GM18502 (cell line): ENCODE data around the gene CCZ1B.
"Not testable (repeated sequence)": the region's sequence is repeated elsewhere in the genome, so short reads cannot be mapped to it uniquely, and the experiment has no call there.

Experiments
- ATAC-seq: cut with Tn5 transposase; IDR thresholded peaks from one replicate; pipeline ENCODE4 v1.9.1; 2021; ENCODE audit warnings: mild to moderate bottlenecking; ENCODE audit not compliant: unreplicated experiment, poor library complexity

The CCZ1B gene

DNA sequence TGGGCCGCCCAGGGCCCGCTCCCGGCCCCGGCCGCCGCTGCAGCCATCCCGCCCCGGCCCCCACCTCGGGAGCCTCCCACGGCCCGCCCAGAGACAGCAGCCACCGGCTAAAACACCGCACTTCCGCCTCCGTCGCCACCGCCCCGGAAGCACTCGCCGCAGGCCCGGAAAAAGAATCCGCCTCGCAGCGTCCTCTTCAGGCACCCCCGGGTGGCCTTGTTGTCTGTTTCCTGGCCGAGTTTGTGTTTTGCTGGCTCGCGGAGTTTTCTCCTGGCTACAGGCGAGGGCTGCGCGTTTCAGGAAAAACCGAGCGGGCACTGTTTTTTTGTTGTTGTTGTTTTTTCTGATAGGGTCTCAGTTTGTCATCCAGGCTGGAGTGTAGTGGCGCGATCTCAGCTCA lies at the start of gene CCZ1B:
Gene CCZ1B (minus strand): TSS at position 125 of the 400 bp plus-strand sequence. CDS start 78 bp downstream, at position 47.
- ATAC-seq = peak; percentile 100

DNA sequence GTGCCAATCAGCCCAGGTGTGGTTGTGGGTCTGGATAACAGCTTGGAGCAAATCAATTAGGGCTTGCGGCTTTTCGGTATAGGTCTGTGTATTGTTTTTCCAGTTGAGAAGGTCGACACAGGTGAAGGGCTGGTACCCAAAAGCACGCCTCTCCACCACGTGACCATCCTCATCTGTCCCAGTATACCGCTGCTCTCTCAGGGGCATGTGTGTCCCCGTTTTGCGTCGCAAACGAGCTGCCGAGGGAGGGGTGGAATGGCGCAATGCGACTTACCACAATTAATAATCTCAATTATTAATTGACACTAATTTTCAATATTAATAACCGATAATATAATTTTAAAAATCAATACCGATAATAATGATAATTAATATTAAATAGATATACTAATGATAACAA lies 48.9 kb upstream of the CCZ1B start:
- ATAC-seq = not testable (repeated sequence)

- ATAC-seq = not testable (repeated sequence)
Measured at GRCh38 chr7:6872246-6872945, 46.3 kb upstream of the CCZ1B start.

DNA sequence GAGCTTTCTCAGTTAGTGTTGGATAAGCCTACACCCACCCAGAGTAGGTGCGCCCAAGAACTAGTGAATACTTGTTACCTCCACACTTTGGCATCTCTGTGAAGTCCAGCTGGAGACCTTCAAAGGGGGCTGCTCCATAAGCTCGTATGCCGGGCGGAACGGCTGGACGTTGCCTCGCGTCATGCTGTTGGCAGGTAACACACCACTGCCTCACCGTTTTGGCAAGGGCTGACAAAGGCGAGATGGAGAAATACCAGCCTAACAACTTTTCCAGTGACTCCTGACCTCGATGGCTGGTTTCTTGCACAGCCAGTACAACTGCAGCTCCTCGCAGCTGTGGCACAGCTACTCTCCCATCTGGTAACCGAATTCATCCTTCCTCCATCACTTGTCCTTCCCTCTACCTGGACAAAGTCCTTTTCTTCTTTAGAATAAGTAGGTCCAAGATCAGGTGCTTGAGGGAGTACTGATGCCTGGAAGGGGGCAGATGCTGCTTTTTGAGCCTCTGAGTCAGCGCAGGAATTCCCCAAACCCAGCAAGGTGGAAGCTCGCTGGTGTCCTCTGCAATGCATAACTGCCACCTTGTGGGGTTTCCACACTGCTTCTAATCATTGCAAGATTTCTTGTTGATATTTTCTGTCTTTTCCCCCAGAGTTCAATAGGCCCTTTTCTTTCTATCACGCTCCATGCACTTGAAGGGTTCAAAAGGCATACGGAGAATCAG lies 45.5 kb upstream of the CCZ1B start:
- not testable (repeated sequence) for ATAC-seq

- not testable (repeated sequence) for ATAC-seq
Measured at GRCh38 chr7:6864751-6865150, 38.7 kb upstream of the CCZ1B start.

GRCh38 chr7:6864188-6864587 lies 38.1 kb upstream of the CCZ1B start:
- ATAC-seq = not testable (repeated sequence)

GRCh38 chr7:6862876-6863275 lies 36.8 kb upstream of the CCZ1B start:
- ATAC-seq = not testable (repeated sequence)

DNA sequence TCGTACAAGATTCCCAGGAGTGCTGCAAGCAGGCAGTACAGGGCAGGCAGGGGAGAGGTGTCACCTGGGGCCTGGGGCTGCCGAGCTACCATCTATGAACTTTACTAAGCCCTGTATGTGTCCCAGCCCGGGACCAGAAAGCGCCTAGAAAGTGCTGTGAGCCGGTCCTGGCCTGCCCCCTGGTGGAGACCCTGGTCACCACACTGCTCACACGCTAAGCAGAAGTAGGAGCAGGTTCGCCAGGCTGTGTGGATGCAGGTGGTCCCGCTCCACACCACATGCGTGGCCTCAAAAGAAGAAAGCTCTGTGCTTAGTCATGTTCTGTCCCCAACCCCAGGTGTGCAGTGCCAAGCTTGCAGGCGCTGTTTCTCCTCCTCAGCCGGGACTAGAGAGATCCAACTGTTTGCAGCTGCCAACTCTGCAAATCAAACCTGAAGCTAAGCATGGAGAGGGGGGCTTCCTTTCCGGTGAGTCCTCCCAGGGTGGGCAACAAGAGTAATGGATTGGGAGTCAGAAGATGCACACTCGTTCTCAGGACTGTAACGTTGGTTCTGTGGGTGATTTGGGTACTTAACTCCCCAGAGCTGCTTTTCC lies 31.7 kb upstream of the CCZ1B start:
- not testable (repeated sequence) for ATAC-seq

- not testable (repeated sequence) for ATAC-seq
Measured at GRCh38 chr7:6855563-6856131, 29.6 kb upstream of the CCZ1B start.

DNA sequence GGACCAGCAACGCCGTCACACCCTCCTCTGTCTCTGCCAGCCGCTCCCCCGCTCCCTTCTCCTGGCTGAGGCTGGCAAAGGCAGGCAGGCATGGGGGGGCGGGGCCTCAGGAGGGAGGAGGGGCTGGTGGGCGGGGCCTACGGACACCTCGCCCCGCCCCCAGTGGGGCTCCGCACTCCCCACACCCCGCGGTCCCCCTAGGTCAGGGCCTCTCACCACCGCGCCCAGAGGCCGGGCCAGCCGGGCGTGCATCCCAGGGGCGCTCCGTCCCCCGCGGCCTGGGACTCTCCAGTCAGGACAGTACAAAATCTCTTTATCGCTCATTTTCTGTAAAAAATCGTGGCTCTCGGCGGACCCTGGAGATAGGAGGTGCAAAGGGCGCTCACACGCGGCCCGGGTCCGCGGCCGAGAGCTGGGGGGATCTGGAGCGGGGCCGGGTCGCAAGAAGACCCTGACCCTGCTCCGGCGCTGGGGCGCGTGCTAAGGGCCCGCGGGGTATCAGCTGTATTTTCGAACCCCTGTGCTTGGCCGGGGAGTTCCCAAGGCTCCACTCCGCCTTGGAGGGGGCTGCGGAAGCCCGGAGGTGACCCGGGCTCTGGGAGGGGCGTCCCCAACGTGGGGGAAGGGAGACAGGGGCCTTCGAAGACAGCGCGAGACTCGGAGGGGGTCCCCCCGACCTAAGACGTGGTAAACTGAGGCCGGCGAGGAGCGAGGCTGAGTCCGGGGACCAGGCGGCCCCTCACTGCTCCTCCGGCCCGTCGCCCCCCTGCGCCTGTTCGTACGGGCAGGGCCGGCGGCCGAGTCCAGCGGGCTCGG lies 28.9 kb upstream of the CCZ1B start:
- ATAC-seq = not testable (repeated sequence)

- not testable (repeated sequence) for ATAC-seq
Measured at GRCh38 chr7:6853681-6854080, 27.6 kb upstream of the CCZ1B start.

DNA sequence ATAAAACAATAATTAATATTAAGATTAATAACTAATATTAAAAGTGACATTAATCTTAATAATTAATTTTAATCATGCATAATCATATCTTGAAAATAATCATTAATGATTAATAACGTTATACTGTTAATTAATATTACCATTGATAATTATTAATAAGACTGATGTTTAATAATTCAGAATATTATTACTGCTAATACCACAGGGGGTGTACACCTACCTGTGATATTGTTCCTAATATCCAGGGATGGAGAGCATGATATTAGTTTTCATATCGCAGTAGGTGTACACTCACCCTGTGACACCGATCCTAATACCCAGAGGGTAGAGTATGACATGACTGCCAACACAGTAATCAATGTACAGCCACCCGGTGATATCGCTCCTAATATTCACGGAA lies 23.1 kb upstream of the CCZ1B start:
- not testable (repeated sequence) for ATAC-seq

GRCh38 chr7:6847751-6848150 lies 21.7 kb upstream of the CCZ1B start:
- not testable (repeated sequence) for ATAC-seq

- ATAC-seq = not testable (repeated sequence)
Measured at GRCh38 chr7:6845971-6846449, 19.9 kb upstream of the CCZ1B start.

DNA sequence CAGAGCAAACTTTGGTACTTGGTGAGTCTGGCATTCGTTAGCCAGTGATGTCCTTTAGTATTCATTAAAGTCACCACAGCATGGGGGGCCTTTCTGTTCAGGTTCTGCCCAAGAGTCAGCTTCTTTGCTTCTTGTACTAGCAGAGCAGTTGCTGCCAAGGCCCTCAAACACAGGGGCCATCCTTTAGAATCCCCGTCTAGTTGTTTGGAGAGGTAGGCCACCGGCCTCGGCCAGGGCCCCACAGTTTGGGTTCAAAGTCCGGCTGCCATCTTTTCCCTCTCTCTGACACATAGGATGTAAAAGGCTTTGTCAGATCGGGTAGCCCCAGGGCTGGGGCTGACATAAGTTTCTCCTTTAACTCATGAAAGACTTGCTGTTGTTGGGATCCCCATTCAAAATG lies 17.6 kb upstream of the CCZ1B start:
- ATAC-seq = not testable (repeated sequence)

DNA sequence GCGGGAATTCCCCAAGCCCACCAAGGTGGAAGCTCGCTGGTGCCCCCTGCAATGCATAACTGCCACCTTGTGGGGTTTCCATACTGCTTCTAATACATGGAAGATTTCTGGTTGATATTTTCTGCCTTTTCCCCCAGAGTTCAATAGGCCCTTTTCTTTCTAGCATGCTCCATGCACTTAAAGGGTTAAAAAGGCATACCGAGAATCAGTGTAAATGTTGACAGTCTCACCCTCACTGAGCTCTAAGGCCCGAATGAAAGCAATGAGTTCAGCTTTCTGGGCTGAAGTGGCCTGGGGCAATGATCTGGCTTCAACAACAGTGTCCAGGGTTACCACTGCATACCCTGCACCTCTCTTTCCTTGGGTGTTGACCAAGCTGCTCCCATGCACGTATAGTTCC lies 17.0 kb upstream of the CCZ1B start:
- not testable (repeated sequence) for ATAC-seq

DNA sequence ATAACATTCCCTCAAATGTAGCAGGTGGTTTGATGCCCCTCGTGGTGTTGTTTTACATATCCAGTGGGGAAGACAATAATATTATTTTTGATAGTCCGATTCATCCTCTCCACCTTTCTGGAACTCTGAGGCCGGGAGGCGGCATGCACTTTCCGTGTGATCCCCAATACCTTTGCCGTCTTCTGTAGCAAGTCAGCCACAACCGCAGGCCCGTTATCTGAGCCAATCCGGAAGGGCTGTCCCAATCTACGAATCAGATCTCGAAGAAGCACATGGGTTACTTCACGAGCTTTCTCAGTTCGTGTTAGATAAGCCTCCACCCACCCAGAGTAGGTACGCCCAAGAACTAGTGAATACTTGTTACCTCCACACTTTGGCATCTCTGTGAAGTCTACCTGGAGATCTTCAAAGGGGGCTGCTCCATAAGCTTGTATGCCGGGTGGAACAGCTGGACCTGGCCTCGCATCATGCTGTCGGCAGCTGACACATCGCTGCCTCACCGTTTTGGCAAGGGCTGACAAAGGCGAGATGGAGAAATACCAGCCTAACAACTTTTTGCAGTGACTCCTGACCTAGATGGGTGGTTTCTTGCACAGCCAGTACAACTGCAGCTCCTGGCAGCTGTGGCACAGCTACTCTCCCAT lies 16.3 kb upstream of the CCZ1B start:
- not testable (repeated sequence) for ATAC-seq

DNA sequence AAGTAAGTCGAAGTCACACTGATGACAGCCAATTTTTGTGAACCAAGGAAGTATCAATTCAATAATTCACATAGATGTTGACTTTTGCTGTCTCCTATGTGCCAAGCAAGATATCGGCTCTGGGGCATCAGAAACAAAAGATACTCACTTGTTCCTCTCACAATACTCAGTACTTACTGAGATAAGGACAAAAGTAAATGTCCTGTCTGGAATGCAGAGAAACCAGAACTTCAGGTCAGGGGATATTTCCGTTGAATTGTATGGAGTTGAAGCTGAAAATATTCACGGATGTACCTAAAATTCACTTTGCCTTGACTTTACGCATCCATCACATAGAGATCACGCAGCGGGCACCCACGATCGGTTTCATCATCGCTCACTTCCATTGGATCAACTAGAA lies 11.0 kb upstream of the CCZ1B start:
- not testable (repeated sequence) for ATAC-seq

DNA sequence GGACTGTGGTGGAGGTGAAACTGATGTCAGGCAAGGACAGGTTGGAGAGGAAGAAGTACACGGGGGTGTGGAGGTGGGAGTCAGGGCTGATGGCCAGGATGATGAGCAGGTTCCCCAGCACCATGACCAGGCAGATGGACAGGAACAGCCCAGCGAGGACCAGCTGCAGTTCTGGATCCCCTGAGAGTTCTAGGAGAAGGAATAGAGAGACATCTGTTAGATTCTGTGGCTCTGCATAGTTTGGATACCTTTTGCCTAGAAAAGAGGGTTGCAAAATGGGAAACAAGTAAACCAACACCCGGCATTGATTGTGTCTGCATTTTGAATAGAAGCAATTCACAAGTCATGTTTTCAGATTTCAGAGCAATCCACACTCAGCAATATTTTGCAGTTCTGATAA lies 9.4 kb upstream of the CCZ1B start:
- not testable (repeated sequence) for ATAC-seq
